HG02885 (cell line): Measurements from ENCODE around the gene CNTRL.
A peak's percentile ranks its signal among the peaks of the same experiment; 100 is the strongest.
"Not testable (repeated sequence)": the region's sequence is repeated elsewhere in the genome, so short reads cannot be mapped to it uniquely, and the experiment has no call there.

ENCODE experiments used
- ATAC-seq: cut with Tn5 transposase; IDR thresholded peaks from one replicate; pipeline ENCODE4 v1.9.1; 2021; ENCODE audit warnings: mild to moderate bottlenecking; ENCODE audit not compliant: unreplicated experiment, poor library complexity

CNTRL gene

GRCh38 chr9:121074370-121075250 lies at the start of gene CNTRL:
Gene CNTRL, plus strand, starts transcription at chr9:121074955. Its CDS starts 13,372 bp downstream, at chr9:121088327.
- ATAC-seq = peak; percentile 79

- ATAC-seq = no peak
Measured at GRCh38 chr9:121026260-121026691, 48.5 kb upstream of the CNTRL start.

- no peak for ATAC-seq
Measured at GRCh38 chr9:121026768-121027167, 48.0 kb upstream of the CNTRL start.

- ATAC-seq = not testable (repeated sequence)
Measured at GRCh38 chr9:121028285-121028684, 46.5 kb upstream of the CNTRL start.

- ATAC-seq = no peak
Measured at GRCh38 chr9:121029469-121029868, 45.3 kb upstream of the CNTRL start.

- no peak for ATAC-seq
Measured at GRCh38 chr9:121034529-121034928, 40.2 kb upstream of the CNTRL start.

GRCh38 chr9:121035717-121036116 lies 39.0 kb upstream of the CNTRL start:
- not testable (repeated sequence) for ATAC-seq

GRCh38 chr9:121038362-121038761 lies 36.4 kb upstream of the CNTRL start:
- no peak for ATAC-seq

GRCh38 chr9:121038804-121039203 lies 36.0 kb upstream of the CNTRL start:
- ATAC-seq = no peak

- no peak for ATAC-seq
Measured at GRCh38 chr9:121048175-121048574, 26.6 kb upstream of the CNTRL start.

- no peak for ATAC-seq
Measured at GRCh38 chr9:121048618-121049017, 26.1 kb upstream of the CNTRL start.

- no peak for ATAC-seq
Measured at GRCh38 chr9:121050128-121050988, 24.4 kb upstream of the CNTRL start, which contains the start of gene C5. Gene C5, minus strand, starts transcription at chr9:121050275. Its CDS starts 29 bp downstream, at chr9:121050246.

GRCh38 chr9:121053544-121053943 lies 21.2 kb upstream of the CNTRL start:
- no peak for ATAC-seq

GRCh38 chr9:121055642-121056143 lies 19.1 kb upstream of the CNTRL start:
- ATAC-seq = no peak

GRCh38 chr9:121057821-121058220 lies 16.9 kb upstream of the CNTRL start:
- ATAC-seq = no peak

- ATAC-seq = no peak
Measured at GRCh38 chr9:121059513-121059912, 15.2 kb upstream of the CNTRL start.

GRCh38 chr9:121059998-121060636 lies 14.6 kb upstream of the CNTRL start:
- ATAC-seq = no peak

GRCh38 chr9:121066850-121067249 lies 7.9 kb upstream of the CNTRL start:
- ATAC-seq = no peak

GRCh38 chr9:121067640-121068039 lies 7.1 kb upstream of the CNTRL start:
- no peak for ATAC-seq

- ATAC-seq = no peak
Measured at GRCh38 chr9:121069396-121069795, 5.4 kb upstream of the CNTRL start.
